ENCODE measurements around the gene KRTAP13-3. TPM values are rescaled to one million over a fixed set of nuclear protein-coding genes. Genes with fewer than 3 reads are reported as not detected.

KRTAP13-3 gene
- total RNA-seq, 1 experiment from 2014 or later, result not detected

- Histone ChIP-seq H3K27me3 (ENCODE audit: insufficient read depth, low read length) (no peaks in the 10 kb centered on the region), H2AK5ac (ENCODE audit: insufficient read length, low read length) (no peak within 1 kb of the TSS), H3K4ac (ENCODE audit: low read depth, low read length) (no peak within 1 kb of the TSS), H4K91ac (ENCODE audit: insufficient read length, low read depth, low read length) (no peak within 1 kb of the TSS), H3K4me2 (ENCODE audit: insufficient read depth, insufficient read length, low read length) (no peak within 1 kb of the TSS), H2BK15ac (ENCODE audit: low read depth, low read length) (no peak within 1 kb of the TSS; the same call in 1 of the 2 replicates), H4K20me1 (ENCODE audit: control insufficient read depth, insufficient read depth, insufficient read length) (no peaks in the 10 kb centered on the region), H3K56ac (ENCODE audit: insufficient read length, low read depth, low read length) (no peak within 1 kb of the TSS), H3K9ac (ENCODE audit: extremely low read depth, insufficient read length, low read length) (no peak within 1 kb of the TSS), H2BK12ac (ENCODE audit: insufficient read length, low read depth, low read length) (no peak within 1 kb of the TSS), H3K18ac (ENCODE audit: insufficient read length, low read depth, low read length) (no peak within 1 kb of the TSS), H3K79me1 (ENCODE audit: insufficient read depth, low read depth, low read length, poor library complexity, severe bottlenecking) (no peaks in the 10 kb centered on the region), H3K23me2 (ENCODE audit: insufficient read length, low read depth, low read length, poor library complexity, severe bottlenecking) (no peaks in the 10 kb centered on the region), H3K23ac (ENCODE audit: insufficient read length, low read depth, low read length) (no peak within 1 kb of the TSS), H3T11ph (ENCODE audit: low read length) (no peak within 1 kb of the TSS), H3K9me3 (ENCODE audit: control insufficient read depth, low read depth, low read length) (no peaks in the 10 kb centered on the region), H2BK20ac (ENCODE audit: low read depth, low read length, poor library complexity, severe bottlenecking) (no peak within 1 kb of the TSS), H2AFZ (ENCODE audit: low read length) (no peak within 1 kb of the TSS), H3K79me2 (ENCODE audit: insufficient read depth, low read length) (no peaks in the 10 kb centered on the region), H3K14ac (ENCODE audit: insufficient read depth, low read length) (no peak within 1 kb of the TSS), H4K5ac (ENCODE audit: insufficient read length, low read depth, low read length) (no peak within 1 kb of the TSS), H3K4me1 (ENCODE audit: insufficient read depth, low read length) (no peaks in the 10 kb centered on the region; the same call in 1 of the 2 replicates), H2BK120ac (ENCODE audit: low read depth, low read length, poor library complexity, severe bottlenecking) (no peak within 1 kb of the TSS), H3K27ac (ENCODE audit: insufficient read length, low read depth, low read length) (no peak within 1 kb of the TSS), H2BK5ac (ENCODE audit: insufficient read length, low read length) (no peak within 1 kb of the TSS), H4K8ac (replicated peaks; ENCODE audit: insufficient read length, low read depth, low read length) (no peak within 1 kb of the TSS)
- Mint-ChIP-seq H3K4me1 (peaks cover 36 to 40% of the 10 kb centered on the region in 2 experiments), H3K36me3 (ENCODE audit: insufficient read depth in 1 of 3, low read depth in 3 of 3) (peaks cover 0 to 9% (median 4%) of the 10 kb centered on the region in 3 experiments; a peak in 4 of 7 replicates), H3K27me3 (ENCODE audit: low read depth) (no peaks in the 10 kb centered on the region), H3K27ac (peak within 1 kb of the TSS in 1 of 3 experiments; percentile 49; a peak in 1 of 7 replicates), H3K9me3 (peaks cover 2% of the 10 kb centered on the region in 2 experiments; a peak in 2 of 5 replicates), H3K4me3 (no peak within 1 kb of the TSS)
- TF ChIP-seq CTCF (conservative IDR thresholded peaks at IDR 0.05), result no peak
- no CpG with 5 or more reads among the region's 9 CpGs for WGBS (ENCODE audit: extremely low coverage, insufficient read length, low lambda C conversion rate)
- no peak for DNase-seq
Measured at GRCh38 chr21:30430170-30430655, 4.5 kb upstream of the KRTAP13-3 start, which contains the start of gene KRTAP13-4. Gene KRTAP13-4 (plus strand): TSS chr21:30430220. CDS start chr21:30430276, 56 bp downstream.
